GM23338 (cell line): Measurements from ENCODE around the gene ARHGEF39. TPM values are rescaled to one million over a fixed set of nuclear protein-coding genes. Genes with fewer than 3 reads are reported as not detected.

Source experiments
- ATAC-seq: fragments of 200-7000 bp; cut with Tn5 transposase; 3 replicates; pipeline ENCODE4 v1.9.1; 2020
- DNase-seq: peaks from one replicate; pipeline ENCODE4 v3.0.0-alpha.2; 2015; ENCODE audit warnings: low spot score
- H2AFZ ChIP-seq: fragments of 200-600 bp; sonication (generic); 2 replicates; pipeline ENCODE4 v1.8.0; 2016; ENCODE audit warnings: antibody characterized with exemption, mild to moderate bottlenecking, moderate library complexity
- H3F3A ChIP-seq: fragments of 200-600 bp; sonication (generic); replicated peaks from 2 replicates; pipeline ENCODE4 v1.8.0; 2017; ENCODE audit warnings: antibody characterized with exemption, mixed run types, low read depth
- H3K27ac ChIP-seq: fragments of 200-600 bp; sonication (generic); 2 replicates; pipeline ENCODE4 v1.6.1; 2016; ENCODE audit warnings: low read depth
- H3K27me3 ChIP-seq: fragments of 200-600 bp; sonication (generic); 2 replicates; pipeline ENCODE4 v1.8.0; 2016; ENCODE audit warnings: mild to moderate bottlenecking, mixed run types, moderate library complexity; ENCODE audit not compliant: insufficient read depth
- H3K36me3 ChIP-seq: fragments of 200-600 bp; sonication (generic); 2 replicates; pipeline ENCODE4 v1.8.0; 2016; ENCODE audit warnings: mild to moderate bottlenecking; ENCODE audit not compliant: insufficient read depth
- H3K4me1 ChIP-seq: fragments of 200-600 bp; sonication (generic); 2 replicates; pipeline ENCODE4 v1.8.0; 2016; ENCODE audit warnings: mild to moderate bottlenecking, moderate library complexity; ENCODE audit not compliant: insufficient read depth
- H3K4me2 ChIP-seq: fragments of 200-600 bp; sonication (generic); 2 replicates; pipeline ENCODE4 v1.7.1; 2017; ENCODE audit warnings: mixed run types
- H3K4me3 ChIP-seq: fragments of 200-600 bp; sonication (generic); 2 replicates; pipeline ENCODE4 v1.6.1; 2016; ENCODE audit warnings: mixed run types
- H3K79me2 ChIP-seq: fragments of 200-600 bp; sonication (generic); replicated peaks from 2 replicates; pipeline ENCODE4 v1.8.0; 2017; ENCODE audit warnings: mild to moderate bottlenecking; ENCODE audit not compliant: insufficient read depth
- H3K9me2 ChIP-seq: fragments of 200-600 bp; sonication (generic); 2 replicates; pipeline ENCODE4 v1.8.0; 2017; ENCODE audit not compliant: insufficient read depth
- H4K20me1 ChIP-seq: fragments of 200-600 bp; sonication (generic); replicated peaks from 2 replicates; pipeline ENCODE4 v1.8.0; 2017; ENCODE audit warnings: mild to moderate bottlenecking; ENCODE audit not compliant: insufficient read depth
- H3K27ac Mint-ChIP-seq: 2 replicates; pipeline ENCODE4 v1.8.0; 2020; ENCODE audit warnings: inconsistent platforms, mild to moderate bottlenecking, moderate library complexity, mixed read lengths
- H3K27me3 Mint-ChIP-seq: 3 replicates; pipeline ENCODE4 v1.8.0; 2022; ENCODE audit warnings: low read depth, mild to moderate bottlenecking, moderate library complexity, mixed read lengths, inconsistent platforms; ENCODE audit not compliant: insufficient read depth, poor library complexity
- H3K36me3 Mint-ChIP-seq: 3 replicates; pipeline ENCODE4 v1.8.0; 2021; ENCODE audit warnings: low read depth, mild to moderate bottlenecking, inconsistent platforms, moderate library complexity, mixed read lengths
- H3K4me1 Mint-ChIP-seq: 3 replicates; pipeline ENCODE4 v1.8.0; 2020; ENCODE audit warnings: mild to moderate bottlenecking, inconsistent platforms, mixed read lengths
- H3K4me3 Mint-ChIP-seq: 3 replicates; pipeline ENCODE4 v1.8.0; 2021; ENCODE audit warnings: moderate library complexity, mild to moderate bottlenecking, inconsistent platforms, mixed read lengths
- H3K9me3 Mint-ChIP-seq: 3 replicates; pipeline ENCODE4 v1.8.0; 2020; ENCODE audit warnings: moderate library complexity, mild to moderate bottlenecking, inconsistent platforms, mixed read lengths
- CTCF ChIP-seq, 2 experiments: fragments of 200-600 bp in 1 of 2; sonication (generic) in 1 of 2; conservative IDR thresholded peaks; 2 replicates each; pipeline versions ENCODE4 v1.5.1 to v1.6.1; 2016 to 2017; ENCODE audit warnings: antibody characterized with exemption in 2 of 2, low read depth in 2 of 2, mild to moderate bottlenecking in 2 of 2, moderate library complexity in 1 of 2
- EZH2 ChIP-seq: fragments of 200-600 bp; sonication (generic); IDR thresholded peaks from one replicate; pipeline ENCODE4 v1.8.0; 2017; ENCODE audit warnings: antibody characterized with exemption, mild to moderate bottlenecking, low read depth; ENCODE audit not compliant: unreplicated experiment
- EZH2phosphoT487 ChIP-seq: fragments of 200-600 bp; sonication (generic); IDR thresholded peaks from one replicate; pipeline ENCODE4 v1.8.1; 2018; ENCODE audit warnings: antibody characterized with exemption; ENCODE audit not compliant: unreplicated experiment
- POLR2AphosphoS5 ChIP-seq: IDR thresholded peaks from 2 replicates; pipeline ENCODE4 v1.6.1; 2016; ENCODE audit warnings: antibody characterized with exemption, low read depth
- ZNF331 ChIP-seq: fragments of 250-450 bp; sonication (Bioruptor Pico); IDR thresholded peaks from 2 replicates; pipeline ENCODE4 v1.5.0; 2020; ENCODE audit warnings: low read depth, mild to moderate bottlenecking, moderate library complexity
- polyA plus RNA-seq: library from polyadenylated mRNA; unstranded; fragments of >200 nt; fragmentation: Nextera tagmentation; extraction: Ambion mirVana; gene quantifications from 2 replicates; pipeline ENCODE4 v1.2.1, GENCODE V29; 2016
- total RNA-seq: library from RNA; depleted of rRNA; stranded (reverse); fragments of >200 nt; shearing (Covaris generic); gene quantifications from 2 replicates; pipeline ENCODE4 v1.2.3, GENCODE V29; 2014
- TF ChIP-seq, protein P1 (sequence below): fragments of 250-450 bp; sonication (Bioruptor Pico); IDR thresholded peaks from 2 replicates; pipeline ENCODE4 v1.5.0; 2020; ENCODE audit warnings: mild to moderate bottlenecking, moderate library complexity

Gene ARHGEF39
- total and polyA plus RNA-seq, 2 experiments from 2014 or later: 16.8 to 31.0 TPM

DNA sequence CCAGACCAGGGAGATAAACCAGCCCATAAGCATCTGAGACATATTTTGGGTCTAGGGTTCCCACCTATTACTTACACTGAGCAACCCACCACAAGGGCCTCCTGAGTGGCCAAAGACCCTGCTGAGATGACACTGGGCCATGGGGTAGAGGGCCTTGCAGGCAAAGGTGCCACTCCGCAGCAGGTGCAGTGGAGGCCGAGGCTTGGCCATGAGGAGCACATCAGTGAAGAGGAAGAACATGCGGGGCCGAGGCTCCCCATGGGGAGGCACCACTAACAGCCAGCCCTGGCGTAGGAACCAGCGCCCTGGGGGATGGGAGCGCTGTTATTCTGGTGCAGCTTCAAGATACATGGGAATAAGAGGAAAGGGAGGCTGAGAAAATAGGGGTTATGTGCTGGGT is 2.6 kb downstream of the ARHGEF39 start:
- no peak overlapping the region for H3K4me2 ChIP-seq
- no peak for DNase-seq
- peaks cover 25% of the 10 kb centered on the region; the same call in 1 of the 2 replicates for H3F3A ChIP-seq
- H3K4me1 Mint-ChIP-seq: peaks cover 45% of the 10 kb centered on the region
- no peak overlapping the region for H3K4me3 ChIP-seq
- ATAC-seq: no peak
- TF ChIP-seq, protein P1, sequence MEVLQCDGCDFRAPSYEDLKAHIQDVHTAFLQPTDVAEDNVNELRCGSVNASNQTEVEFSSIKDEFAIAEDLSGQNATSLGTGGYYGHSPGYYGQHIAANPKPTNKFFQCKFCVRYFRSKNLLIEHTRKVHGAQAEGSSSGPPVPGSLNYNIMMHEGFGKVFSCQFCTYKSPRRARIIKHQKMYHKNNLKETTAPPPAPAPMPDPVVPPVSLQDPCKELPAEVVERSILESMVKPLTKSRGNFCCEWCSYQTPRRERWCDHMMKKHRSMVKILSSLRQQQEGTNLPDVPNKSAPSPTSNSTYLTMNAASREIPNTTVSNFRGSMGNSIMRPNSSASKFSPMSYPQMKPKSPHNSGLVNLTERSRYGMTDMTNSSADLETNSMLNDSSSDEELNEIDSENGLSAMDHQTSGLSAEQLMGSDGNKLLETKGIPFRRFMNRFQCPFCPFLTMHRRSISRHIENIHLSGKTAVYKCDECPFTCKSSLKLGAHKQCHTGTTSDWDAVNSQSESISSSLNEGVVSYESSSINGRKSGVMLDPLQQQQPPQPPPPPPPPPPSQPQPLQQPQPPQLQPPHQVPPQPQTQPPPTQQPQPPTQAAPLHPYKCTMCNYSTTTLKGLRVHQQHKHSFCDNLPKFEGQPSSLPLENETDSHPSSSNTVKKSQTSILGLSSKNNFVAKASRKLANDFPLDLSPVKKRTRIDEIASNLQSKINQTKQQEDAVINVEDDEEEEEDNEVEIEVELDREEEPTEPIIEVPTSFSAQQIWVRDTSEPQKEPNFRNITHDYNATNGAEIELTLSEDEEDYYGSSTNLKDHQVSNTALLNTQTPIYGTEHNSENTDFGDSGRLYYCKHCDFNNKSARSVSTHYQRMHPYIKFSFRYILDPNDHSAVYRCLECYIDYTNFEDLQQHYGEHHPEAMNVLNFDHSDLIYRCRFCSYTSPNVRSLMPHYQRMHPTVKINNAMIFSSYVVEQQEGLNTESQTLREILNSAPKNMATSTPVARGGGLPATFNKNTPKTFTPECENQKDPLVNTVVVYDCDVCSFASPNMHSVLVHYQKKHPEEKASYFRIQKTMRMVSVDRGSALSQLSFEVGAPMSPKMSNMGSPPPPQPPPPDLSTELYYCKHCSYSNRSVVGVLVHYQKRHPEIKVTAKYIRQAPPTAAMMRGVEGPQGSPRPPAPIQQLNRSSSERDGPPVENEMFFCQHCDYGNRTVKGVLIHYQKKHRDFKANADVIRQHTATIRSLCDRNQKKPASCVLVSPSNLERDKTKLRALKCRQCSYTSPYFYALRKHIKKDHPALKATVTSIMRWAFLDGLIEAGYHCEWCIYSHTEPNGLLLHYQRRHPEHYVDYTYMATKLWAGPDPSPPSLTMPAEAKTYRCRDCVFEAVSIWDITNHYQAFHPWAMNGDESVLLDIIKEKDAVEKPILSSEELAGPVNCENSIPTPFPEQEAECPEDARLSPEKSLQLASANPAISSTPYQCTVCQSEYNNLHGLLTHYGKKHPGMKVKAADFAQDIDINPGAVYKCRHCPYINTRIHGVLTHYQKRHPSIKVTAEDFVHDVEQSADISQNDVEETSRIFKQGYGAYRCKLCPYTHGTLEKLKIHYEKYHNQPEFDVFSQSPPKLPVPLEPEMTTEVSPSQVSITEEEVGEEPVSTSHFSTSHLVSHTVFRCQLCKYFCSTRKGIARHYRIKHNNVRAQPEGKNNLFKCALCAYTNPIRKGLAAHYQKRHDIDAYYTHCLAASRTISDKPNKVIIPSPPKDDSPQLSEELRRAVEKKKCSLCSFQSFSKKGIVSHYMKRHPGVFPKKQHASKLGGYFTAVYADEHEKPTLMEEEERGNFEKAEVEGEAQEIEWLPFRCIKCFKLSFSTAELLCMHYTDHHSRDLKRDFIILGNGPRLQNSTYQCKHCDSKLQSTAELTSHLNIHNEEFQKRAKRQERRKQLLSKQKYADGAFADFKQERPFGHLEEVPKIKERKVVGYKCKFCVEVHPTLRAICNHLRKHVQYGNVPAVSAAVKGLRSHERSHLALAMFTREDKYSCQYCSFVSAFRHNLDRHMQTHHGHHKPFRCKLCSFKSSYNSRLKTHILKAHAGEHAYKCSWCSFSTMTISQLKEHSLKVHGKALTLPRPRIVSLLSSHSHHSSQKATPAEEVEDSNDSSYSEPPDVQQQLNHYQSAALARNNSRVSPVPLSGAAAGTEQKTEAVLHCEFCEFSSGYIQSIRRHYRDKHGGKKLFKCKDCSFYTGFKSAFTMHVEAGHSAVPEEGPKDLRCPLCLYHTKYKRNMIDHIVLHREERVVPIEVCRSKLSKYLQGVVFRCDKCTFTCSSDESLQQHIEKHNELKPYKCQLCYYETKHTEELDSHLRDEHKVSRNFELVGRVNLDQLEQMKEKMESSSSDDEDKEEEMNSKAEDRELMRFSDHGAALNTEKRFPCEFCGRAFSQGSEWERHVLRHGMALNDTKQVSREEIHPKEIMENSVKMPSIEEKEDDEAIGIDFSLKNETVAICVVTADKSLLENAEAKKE (CRISPR knock-in tag): no peak
- TF ChIP-seq ZNF331 (no peak), CTCF (conservative IDR thresholded peaks at IDR 0.05; ENCODE audit: low read depth in 2 of 2) (no peak), EZH2phosphoT487 (no peak), POLR2AphosphoS5 (no peak), EZH2 (no peak)
- no peaks in the 10 kb centered on the region for H3K27me3 ChIP-seq
- no peaks in the 10 kb centered on the region; the same call in 1 of the 2 replicates for H4K20me1 ChIP-seq
- peaks cover 3% of the 10 kb centered on the region for H3K9me3 Mint-ChIP-seq
- H3K27ac ChIP-seq: no peak overlapping the region
- peaks cover 47% of the 10 kb centered on the region for H3K36me3 Mint-ChIP-seq
- H3K27ac Mint-ChIP-seq: no peak overlapping the region
- H3K4me3 Mint-ChIP-seq: no peak overlapping the region
- H3K79me2 ChIP-seq: peaks cover 8% of the 10 kb centered on the region; the same call in 1 of the 2 replicates
- H2AFZ ChIP-seq: no peak overlapping the region
- H3K4me1 ChIP-seq: peaks cover 23% of the 10 kb centered on the region
- no peaks in the 10 kb centered on the region for H3K9me2 ChIP-seq
- H3K27me3 Mint-ChIP-seq: peaks cover 24% of the 10 kb centered on the region
- H3K36me3 ChIP-seq: peaks cover 8% of the 10 kb centered on the region; the same call in 1 of the 2 replicates
